ENCODE results near the gene BCL2A1.

The BCL2A1 gene

DNA sequence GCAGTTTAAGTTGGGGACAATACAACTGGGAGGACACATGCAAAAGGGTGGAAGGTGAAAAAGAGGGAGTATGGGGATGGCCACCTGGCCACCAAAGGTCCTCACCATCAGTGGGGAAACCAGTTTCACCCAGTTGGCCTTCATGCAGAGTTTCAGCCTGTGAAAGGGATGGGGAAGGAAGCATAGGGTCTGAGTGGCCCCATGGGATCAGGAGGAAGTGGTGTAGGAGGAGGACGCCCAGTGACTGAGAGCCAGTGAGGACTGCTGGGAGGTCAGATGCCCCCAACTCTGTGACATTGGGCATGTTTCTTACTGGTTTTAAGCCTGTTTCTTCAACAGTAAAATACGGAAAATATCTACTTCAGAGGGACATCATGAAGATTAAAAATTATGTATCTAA is 16.3 kb downstream of the BCL2A1 start:
- TF ChIP-seq, protein P1, sequence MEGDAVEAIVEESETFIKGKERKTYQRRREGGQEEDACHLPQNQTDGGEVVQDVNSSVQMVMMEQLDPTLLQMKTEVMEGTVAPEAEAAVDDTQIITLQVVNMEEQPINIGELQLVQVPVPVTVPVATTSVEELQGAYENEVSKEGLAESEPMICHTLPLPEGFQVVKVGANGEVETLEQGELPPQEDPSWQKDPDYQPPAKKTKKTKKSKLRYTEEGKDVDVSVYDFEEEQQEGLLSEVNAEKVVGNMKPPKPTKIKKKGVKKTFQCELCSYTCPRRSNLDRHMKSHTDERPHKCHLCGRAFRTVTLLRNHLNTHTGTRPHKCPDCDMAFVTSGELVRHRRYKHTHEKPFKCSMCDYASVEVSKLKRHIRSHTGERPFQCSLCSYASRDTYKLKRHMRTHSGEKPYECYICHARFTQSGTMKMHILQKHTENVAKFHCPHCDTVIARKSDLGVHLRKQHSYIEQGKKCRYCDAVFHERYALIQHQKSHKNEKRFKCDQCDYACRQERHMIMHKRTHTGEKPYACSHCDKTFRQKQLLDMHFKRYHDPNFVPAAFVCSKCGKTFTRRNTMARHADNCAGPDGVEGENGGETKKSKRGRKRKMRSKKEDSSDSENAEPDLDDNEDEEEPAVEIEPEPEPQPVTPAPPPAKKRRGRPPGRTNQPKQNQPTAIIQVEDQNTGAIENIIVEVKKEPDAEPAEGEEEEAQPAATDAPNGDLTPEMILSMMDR (IDR thresholded peaks at IDR 0.05), result no peak
- TF ChIP-seq ZFX (IDR thresholded peaks at IDR 0.05; ENCODE audit: borderline replicate concordance), result no peak
- H3K27ac ChIP-seq, result no peak overlapping the region

- H3K27ac ChIP-seq, result no peak overlapping the region
These were observed 17.0 kb downstream of the BCL2A1 start for GRCh38 chr15:79953951-79954444.

DNA sequence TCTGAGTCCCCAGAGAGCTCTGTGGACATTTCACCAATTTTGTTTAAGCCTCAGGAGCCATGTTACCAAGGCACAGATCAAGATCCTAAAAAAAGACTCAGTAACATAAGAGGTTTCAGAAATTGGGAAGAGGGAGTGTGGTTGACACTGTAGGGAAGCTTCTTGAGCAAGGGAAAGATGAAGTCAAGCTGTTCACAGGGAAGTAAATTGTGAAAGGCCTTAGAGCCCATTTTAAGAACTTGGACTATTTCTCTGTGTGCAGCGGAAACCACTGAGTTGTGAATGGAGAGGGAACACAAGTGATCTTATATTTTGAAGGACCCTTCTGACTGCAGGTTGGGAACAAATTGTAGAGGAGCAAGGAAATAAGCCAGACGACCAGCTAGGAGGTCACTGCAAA is 18.7 kb downstream of the BCL2A1 start:
- no peak overlapping the region for H3K27ac ChIP-seq
- no peak for TF ChIP-seq ZFX (IDR thresholded peaks at IDR 0.05; ENCODE audit: borderline replicate concordance)
- TF ChIP-seq, protein P1 (IDR thresholded peaks at IDR 0.05), result no peak

More at GRCh38 chr15:79953951-79954444, 17.0 kb downstream of the BCL2A1 start:
- TF ChIP-seq, protein P1 (IDR thresholded peaks at IDR 0.05), result no peak
- TF ChIP-seq ZFX (IDR thresholded peaks at IDR 0.05; ENCODE audit: borderline replicate concordance), result no peak

DNA sequence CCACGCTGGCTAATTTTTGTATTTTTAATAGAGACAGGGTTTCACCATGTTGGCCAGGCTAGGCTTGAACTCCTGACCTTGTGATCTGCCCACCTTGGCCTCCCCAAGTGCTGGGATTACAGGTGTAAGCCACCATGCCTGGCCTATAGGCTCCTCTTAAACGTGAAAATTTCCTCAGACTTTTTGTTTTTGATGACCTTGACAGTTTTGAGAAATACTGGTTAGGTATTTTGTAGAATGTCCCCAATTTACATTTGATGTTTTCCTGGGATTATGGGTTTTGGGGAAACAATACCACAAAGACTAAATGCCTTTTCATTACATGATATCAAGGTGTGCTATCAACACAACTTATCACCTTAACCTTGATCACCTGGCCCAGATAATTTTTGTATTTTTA is 20.7 kb downstream of the BCL2A1 start:
- no peak for TF ChIP-seq ZFX (IDR thresholded peaks at IDR 0.05; ENCODE audit: borderline replicate concordance)
- TF ChIP-seq, protein P1 (IDR thresholded peaks at IDR 0.05), result no peak
- H3K27ac ChIP-seq, result no peak overlapping the region

GRCh38 chr15:79948761-79949160 is 22.2 kb downstream of the BCL2A1 start:
- no peak overlapping the region for H3K27ac ChIP-seq
- TF ChIP-seq, protein P1 (IDR thresholded peaks at IDR 0.05), result no peak
- no peak for TF ChIP-seq ZFX (IDR thresholded peaks at IDR 0.05; ENCODE audit: borderline replicate concordance)

DNA sequence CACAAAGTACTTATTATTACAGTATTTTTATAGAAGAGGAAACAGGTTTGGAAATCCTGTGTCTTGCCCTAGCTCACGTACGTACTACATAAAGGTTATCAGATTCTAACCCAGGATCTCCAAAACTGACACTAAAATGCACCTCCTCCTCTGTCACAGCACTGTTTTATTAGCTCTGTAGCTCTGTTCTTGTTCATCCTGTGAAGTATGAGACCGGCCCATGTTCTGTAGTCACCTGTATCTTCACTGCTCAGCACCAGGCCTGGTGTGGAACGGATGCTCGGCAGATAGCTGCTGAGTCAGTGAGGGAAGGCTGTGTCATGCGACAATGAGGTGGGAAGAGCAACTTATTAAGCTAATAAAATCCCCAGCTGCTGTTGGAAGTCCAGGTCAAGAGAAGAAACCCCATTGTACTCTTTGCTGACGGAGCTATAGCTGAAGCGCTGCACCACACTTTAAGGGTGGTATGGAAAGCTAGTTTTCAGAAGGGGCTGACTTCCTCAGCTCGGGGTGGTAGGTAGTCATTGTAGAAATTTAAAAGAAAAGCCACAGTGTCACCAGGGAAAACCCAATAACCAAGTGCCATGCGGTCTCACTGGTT is 22.8 kb downstream of the BCL2A1 start:
- H3K27ac ChIP-seq, result no peak overlapping the region
- TF ChIP-seq, protein P1 (IDR thresholded peaks at IDR 0.05), result no peak
- TF ChIP-seq ZFX (IDR thresholded peaks at IDR 0.05; ENCODE audit: borderline replicate concordance), result no peak

DNA sequence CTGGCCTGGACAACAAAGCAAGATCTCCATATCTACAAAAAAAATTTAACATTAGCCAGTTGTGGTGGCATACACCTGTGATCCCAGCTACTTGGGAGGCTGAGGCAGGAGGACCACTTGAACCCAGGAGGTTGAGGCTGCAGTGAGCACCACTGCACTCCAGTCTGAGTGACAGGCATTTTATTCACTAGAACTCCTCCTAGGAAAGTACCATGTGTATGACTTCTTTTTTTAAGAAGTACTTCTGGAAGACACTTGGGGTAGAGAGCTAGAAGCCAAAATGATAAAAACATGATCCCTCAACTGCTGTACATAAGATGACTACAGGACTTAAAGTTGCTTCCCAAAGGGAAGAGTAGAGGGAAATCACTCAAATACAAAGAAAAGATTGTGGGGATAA is 24.0 kb downstream of the BCL2A1 start:
- no peak for TF ChIP-seq ZFX (IDR thresholded peaks at IDR 0.05; ENCODE audit: borderline replicate concordance)
- TF ChIP-seq, protein P1 (IDR thresholded peaks at IDR 0.05), result no peak

More for the DNA sequence above, 24.0 kb downstream of the BCL2A1 start:
- no peak overlapping the region for H3K27ac ChIP-seq

All from 22Rv1 (cell line).